Measurements from ENCODE around the gene RNF115. TPM values are rescaled to one million over a fixed set of nuclear protein-coding genes. Genes with fewer than 3 reads are reported as not detected.

The RNF115 gene
- total RNA-seq, 1 experiment from 2014 or later: 15.2 TPM

- Histone ChIP-seq H3K9ac (ENCODE audit: low read length) (peak within 1 kb of the TSS; percentile 34), H3K27ac (ENCODE audit: low read length) (peak within 1 kb of the TSS; percentile 80), H3F3A (ENCODE audit: low read length, unreplicated experiment) (no peaks in the 10 kb centered on the region), H4K20me1 (ENCODE audit: low read length) (no peaks in the 10 kb centered on the region), H3K4me3 (ENCODE audit: low read length) (peak within 1 kb of the TSS; percentile 10; the same call in 1 of the 2 replicates), H3K27me3 (ENCODE audit: low read length) (no peaks in the 10 kb centered on the region), H3K79me2 (ENCODE audit: low read length) (no peaks in the 10 kb centered on the region), H3K4me2 (ENCODE audit: low read length) (peak within 1 kb of the TSS; percentile 62), H2AFZ (ENCODE audit: low read length) (peak within 1 kb of the TSS; percentile 0; the same call in 1 of the 2 replicates), H3K9me2 (replicated peaks; ENCODE audit: low read length) (no peaks in the 10 kb centered on the region), H3K9me3 (ENCODE audit: low read length) (no peaks in the 10 kb centered on the region), H3K36me3 (ENCODE audit: low read depth, low read length) (no peaks in the 10 kb centered on the region), H3K4me1 (ENCODE audit: insufficient read depth, low read length) (peaks cover 31% of the 10 kb centered on the region)
- POLR2A ChIA-PET (ENCODE audit: unreplicated experiment): no interaction called here
- intact Hi-C loops (cut with micrococcal nuclease): loop anchor here (2.0 kb wide), 1 partner anchor 13 kb away; no protein-coding TSS in a partner anchor
- DNase-seq (peak; percentile 55), ATAC-seq (no peak)
- TF ChIP-seq, protein P1, sequence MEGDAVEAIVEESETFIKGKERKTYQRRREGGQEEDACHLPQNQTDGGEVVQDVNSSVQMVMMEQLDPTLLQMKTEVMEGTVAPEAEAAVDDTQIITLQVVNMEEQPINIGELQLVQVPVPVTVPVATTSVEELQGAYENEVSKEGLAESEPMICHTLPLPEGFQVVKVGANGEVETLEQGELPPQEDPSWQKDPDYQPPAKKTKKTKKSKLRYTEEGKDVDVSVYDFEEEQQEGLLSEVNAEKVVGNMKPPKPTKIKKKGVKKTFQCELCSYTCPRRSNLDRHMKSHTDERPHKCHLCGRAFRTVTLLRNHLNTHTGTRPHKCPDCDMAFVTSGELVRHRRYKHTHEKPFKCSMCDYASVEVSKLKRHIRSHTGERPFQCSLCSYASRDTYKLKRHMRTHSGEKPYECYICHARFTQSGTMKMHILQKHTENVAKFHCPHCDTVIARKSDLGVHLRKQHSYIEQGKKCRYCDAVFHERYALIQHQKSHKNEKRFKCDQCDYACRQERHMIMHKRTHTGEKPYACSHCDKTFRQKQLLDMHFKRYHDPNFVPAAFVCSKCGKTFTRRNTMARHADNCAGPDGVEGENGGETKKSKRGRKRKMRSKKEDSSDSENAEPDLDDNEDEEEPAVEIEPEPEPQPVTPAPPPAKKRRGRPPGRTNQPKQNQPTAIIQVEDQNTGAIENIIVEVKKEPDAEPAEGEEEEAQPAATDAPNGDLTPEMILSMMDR (conservative IDR thresholded peaks at IDR 0.05; ENCODE audit: low read depth, low read length): no peak
- no peak for TF ChIP-seq EZH2 (IDR thresholded peaks at IDR 0.05; ENCODE audit: low read length, unreplicated experiment)
- TF ChIP-seq EZH2phosphoT487 (IDR thresholded peaks at IDR 0.05; ENCODE audit: borderline replicate concordance, low read length): no peak
- CTCF ChIA-PET: interaction anchor here (0.6 kb wide), 1 partner anchor 179 kb away, joined by 3 read pairs; no protein-coding TSS in a partner anchor
- BruUV-seq (replicated peaks): no TSS peak
These were observed 116.6 kb downstream of the RNF115 start, which contains the start of gene PDZK1 for GRCh38 chr1:145707183-145707867. Gene PDZK1, minus strand, starts transcription at chr1:145707368. Its CDS starts 19,347 bp downstream, at chr1:145688021.

GRCh38 chr1:145706086-145706664, 117.7 kb downstream of the RNF115 start:
- ATAC-seq (peak; percentile 92), DNase-seq (peak; percentile 99)
- Histone ChIP-seq H2AFZ (ENCODE audit: low read length) (no peak overlapping the region), H4K20me1 (ENCODE audit: low read length) (no peaks in the 10 kb centered on the region), H3K79me2 (ENCODE audit: low read length) (no peaks in the 10 kb centered on the region), H3F3A (ENCODE audit: low read length, unreplicated experiment) (no peaks in the 10 kb centered on the region), H3K9ac (ENCODE audit: low read length) (no peak overlapping the region; the same call in 1 of the 2 replicates), H3K9me2 (replicated peaks; ENCODE audit: low read length) (no peaks in the 10 kb centered on the region), H3K9me3 (ENCODE audit: low read length) (no peaks in the 10 kb centered on the region), H3K4me2 (ENCODE audit: low read length) (peak overlapping the region; percentile 62), H3K36me3 (ENCODE audit: low read depth, low read length) (no peaks in the 10 kb centered on the region), H3K27me3 (ENCODE audit: low read length) (no peaks in the 10 kb centered on the region), H3K4me1 (ENCODE audit: insufficient read depth, low read length) (peaks cover 31% of the 10 kb centered on the region), H3K27ac (ENCODE audit: low read length) (peak overlapping the region; percentile 80), H3K4me3 (ENCODE audit: low read length) (peak overlapping the region; percentile 10; the same call in 1 of the 2 replicates)
- TF ChIP-seq, protein P1 (conservative IDR thresholded peaks at IDR 0.05; ENCODE audit: low read depth, low read length): no peak
- TF ChIP-seq EZH2phosphoT487 (IDR thresholded peaks at IDR 0.05; ENCODE audit: borderline replicate concordance, low read length): no peak
- TF ChIP-seq EZH2 (IDR thresholded peaks at IDR 0.05; ENCODE audit: low read length, unreplicated experiment): no peak
- ChIA-PET POLR2A (ENCODE audit: unreplicated experiment) (no interaction called here), CTCF (interaction anchor here (0.9 kb wide), 1 partner anchor 14 kb away, joined by 4 read pairs; no protein-coding TSS in a partner anchor)
- intact Hi-C loops (cut with micrococcal nuclease): loop anchor here (2.0 kb wide), 1 partner anchor 15 kb away; no protein-coding TSS in a partner anchor
- BruUV-seq (replicated peaks): no TSS peak

Data from PC-3 (cell line).